22Rv1 (cell line): ENCODE results near the gene TTC23L.

Experiments
- H3K27ac ChIP-seq: fragments of 450-650 bp; 2 replicates; pipeline ENCODE4 v1.5.1; 2017
- CTCF ChIP-seq: fragments of 450-650 bp; IDR thresholded peaks from 2 replicates; pipeline ENCODE4 v1.5.1; 2017; ENCODE audit warnings: mild to moderate bottlenecking
- ZFX ChIP-seq: fragments of 450-650 bp; IDR thresholded peaks from 2 replicates; pipeline ENCODE4 v1.6.1; 2017; ENCODE audit warnings: antibody characterized with exemption, borderline replicate concordance

TTC23L gene

GRCh38 chr5:34892414-34892813 is 53.5 kb downstream of the TTC23L start:
- TF ChIP-seq CTCF, result no peak
- no peak for TF ChIP-seq ZFX
- H3K27ac ChIP-seq, result no peak overlapping the region

GRCh38 chr5:34894716-34895115 is 55.8 kb downstream of the TTC23L start:
- no peak for TF ChIP-seq CTCF
- no peak for TF ChIP-seq ZFX
- no peak overlapping the region for H3K27ac ChIP-seq

- no peak for TF ChIP-seq CTCF
- TF ChIP-seq ZFX, result no peak
- H3K27ac ChIP-seq, result no peak overlapping the region
Measured at GRCh38 chr5:34895641-34896419, 56.9 kb downstream of the TTC23L start.

- no peak for TF ChIP-seq ZFX
- no peak for TF ChIP-seq CTCF
- H3K27ac ChIP-seq, result no peak overlapping the region
Measured at GRCh38 chr5:34897646-34898045, 58.7 kb downstream of the TTC23L start.

- TF ChIP-seq ZFX, result no peak
- peak; percentile 86 for TF ChIP-seq CTCF
- no peak overlapping the region for H3K27ac ChIP-seq
Measured at GRCh38 chr5:34898258-34898895, 59.4 kb downstream of the TTC23L start.

GRCh38 chr5:34899066-34899465 is 60.1 kb downstream of the TTC23L start:
- TF ChIP-seq ZFX (no peak), CTCF (no peak)

GRCh38 chr5:34900652-34901051 is 61.7 kb downstream of the TTC23L start:
- H3K27ac ChIP-seq, result no peak overlapping the region
- no peak for TF ChIP-seq ZFX
- TF ChIP-seq CTCF, result no peak

More at GRCh38 chr5:34899066-34899465, 60.1 kb downstream of the TTC23L start:
- no peak overlapping the region; the same call in 1 of the 2 replicates for H3K27ac ChIP-seq
